Adipose tissue (tissue), 3 donors: ENCODE measurements around the gene CPPED1. TPM values are rescaled to one million over a fixed set of nuclear protein-coding genes. Genes with fewer than 3 reads are reported as not detected.
"Not testable (repeated sequence)": the region's sequence is repeated elsewhere in the genome, so short reads cannot be mapped to it uniquely, and the experiment has no call there.

ENCODE experiments used
- H3K27ac ChIP-seq: one replicate; pipeline ENCODE4 v1.5.1; 2013; ENCODE audit warnings: low read depth, low read length
- whole genome bisulfite sequencing, 3 donors: extraction: QIAGEN DNeasy Blood & Tissue Kit; methylation state at CpG; one replicate each; pipeline ENCODE4 v1.1.7; 2013; 5-methylcytosine and 5-hydroxymethylcytosine counted together
- polyA plus RNA-seq, 3 donors: library from polyadenylated mRNA; stranded (reverse); fragments of 200-250 nt; gene quantifications; one replicate each; pipeline ENCODE4 v1.2.3, GENCODE V29; 2013
- donor health status: healthy with polysubstance abuse.
- donor health status: Bipolar disorder and iron deficiency.
- donor health status: healthy.

Gene CPPED1
- polyA plus RNA-seq = 10 to 100 TPM in 2 of 3 donors, 1 to 10 TPM in 1; 3.4 to 15.3 (median 11.0) TPM

GRCh38 chr16:12803203-12804093 is at the start of gene CPPED1:
Gene CPPED1 (minus strand): TSS chr16:12803887. CDS start chr16:12803776, 111 bp downstream.
- 3 to 7% (median 6%) methylated on average over 56 of the region's 56 CpGs for WGBS, 3 donors
- H3K27ac ChIP-seq = no peak within 1 kb of the TSS

GRCh38 chr16:12850186-12850585 is 46.5 kb upstream of the CPPED1 start:
- WGBS, 3 donors = 40 to 78% (median 65%) methylated on average over 2 of the region's 2 CpGs
- no peak overlapping the region for H3K27ac ChIP-seq

GRCh38 chr16:12846592-12846991 is 42.9 kb upstream of the CPPED1 start:
- 80 to 92% (median 83%) methylated on average over 1 of the region's 1 CpG for WGBS, 3 donors
- H3K27ac ChIP-seq = no peak overlapping the region

- WGBS, 3 donors = 88 to 93% (median 92%) methylated on average over 3 of the region's 3 CpGs
- H3K27ac ChIP-seq = no peak overlapping the region
Observed at GRCh38 chr16:12845282-12845681, 41.6 kb upstream of the CPPED1 start.

GRCh38 chr16:12837756-12838155 is 34.1 kb upstream of the CPPED1 start:
- no peak overlapping the region for H3K27ac ChIP-seq

GRCh38 chr16:12837291-12837690 is 33.6 kb upstream of the CPPED1 start:
- no peak overlapping the region for H3K27ac ChIP-seq
- WGBS, 3 donors = 57 to 78% (median 67%) methylated on average over 1 of the region's 1 CpG

- 49 to 63% (median 52%) methylated on average over 10 of the region's 10 CpGs for WGBS, 3 donors
Observed at GRCh38 chr16:12833926-12834325, 30.2 kb upstream of the CPPED1 start.

GRCh38 chr16:12829096-12829888 is 25.6 kb upstream of the CPPED1 start:
- no peak overlapping the region for H3K27ac ChIP-seq
- WGBS, 3 donors = 79 to 86% (median 82%) methylated on average over 11 of the region's 11 CpGs

More at GRCh38 chr16:12833926-12834325, 30.2 kb upstream of the CPPED1 start:
- no peak overlapping the region for H3K27ac ChIP-seq

GRCh38 chr16:12828206-12828605 is 24.5 kb upstream of the CPPED1 start:
- no peak overlapping the region for H3K27ac ChIP-seq

- H3K27ac ChIP-seq = no peak overlapping the region
- WGBS, 3 donors = 45 to 71% (median 53%) methylated on average over 3 of the region's 3 CpGs
Observed at GRCh38 chr16:12826559-12826958, 22.9 kb upstream of the CPPED1 start.

- WGBS, 3 donors = 57 to 60% (median 58%) methylated on average over 18 of the region's 18 CpGs
- H3K27ac ChIP-seq = no peak overlapping the region
Observed at GRCh38 chr16:12819126-12820117, 15.7 kb upstream of the CPPED1 start.

GRCh38 chr16:12818326-12818725 is 14.6 kb upstream of the CPPED1 start:
- 79 to 89% (median 87%) methylated on average over 4 of the region's 4 CpGs for WGBS, 3 donors
- H3K27ac ChIP-seq = no peak overlapping the region

GRCh38 chr16:12816791-12817214 is 13.1 kb upstream of the CPPED1 start:
- 35 to 61% (median 53%) methylated on average over 4 of the region's 4 CpGs for WGBS, 3 donors
- H3K27ac ChIP-seq = not testable (repeated sequence)

GRCh38 chr16:12815361-12815760 is 11.7 kb upstream of the CPPED1 start:
- 46 to 65% (median 50%) methylated on average over 3 of the region's 3 CpGs for WGBS, 3 donors
- no peak overlapping the region for H3K27ac ChIP-seq

- 78 to 94% (median 88%) methylated on average over 3 of the region's 3 CpGs for WGBS, 3 donors
- H3K27ac ChIP-seq = not testable (repeated sequence)
Observed at GRCh38 chr16:12813734-12814133, 10.0 kb upstream of the CPPED1 start.

- H3K27ac ChIP-seq = not testable (repeated sequence)
- 76 to 81% (median 81%) methylated on average over 5 of the region's 5 CpGs for WGBS, 3 donors
Observed at GRCh38 chr16:12813321-12813720, 9.6 kb upstream of the CPPED1 start.

GRCh38 chr16:12811441-12812383 is 8.0 kb upstream of the CPPED1 start:
- 87 to 92% (median 92%) methylated on average over 5 of the region's 5 CpGs for WGBS, 3 donors
- no peak overlapping the region for H3K27ac ChIP-seq
